Activated T-cell treated with anti-CD3 and anti-CD28 coated beads, Interleukin-2, amount 50 U/mL, for 4 hours (primary cell): Measurements from ENCODE around the gene SOX14. TPM values are rescaled to one million over a fixed set of nuclear protein-coding genes. Genes with fewer than 3 reads are reported as not detected.

Experiments used
- ATAC-seq, 2 donors: fragments of 200-7000 bp; cut with Tn5 transposase; one replicate each; pipeline ENCODE4 v1.10.0; 2021
- DNase-seq: peaks from one replicate; pipeline ENCODE4 v3.0.0-alpha.2; 2020
- H3K27me3 Mint-ChIP-seq: one replicate; pipeline ENCODE4 v1.8.0; 2021; ENCODE audit warnings: low read depth, mixed read lengths
- H3K36me3 Mint-ChIP-seq: one replicate; pipeline ENCODE4 v1.8.0; 2022; ENCODE audit warnings: mixed read lengths; ENCODE audit not compliant: insufficient read depth
- H3K4me1 Mint-ChIP-seq: one replicate; pipeline ENCODE4 v1.8.0; 2021; ENCODE audit warnings: low read depth, mixed read lengths
- H3K4me3 Mint-ChIP-seq: one replicate; pipeline ENCODE4 v1.8.0; 2021; ENCODE audit warnings: mild to moderate bottlenecking, moderate library complexity, mixed read lengths
- H3K9me3 Mint-ChIP-seq: one replicate; pipeline ENCODE4 v1.8.0; 2021; ENCODE audit warnings: mixed read lengths
- total RNA-seq, 3 donors: library from RNA; stranded (reverse); gene quantifications; one replicate each; pipeline ENCODE4 v1.2.1, GENCODE V29; 2021

SOX14 gene
- total RNA-seq, 3 donors from 2014 or later, result not detected

DNA sequence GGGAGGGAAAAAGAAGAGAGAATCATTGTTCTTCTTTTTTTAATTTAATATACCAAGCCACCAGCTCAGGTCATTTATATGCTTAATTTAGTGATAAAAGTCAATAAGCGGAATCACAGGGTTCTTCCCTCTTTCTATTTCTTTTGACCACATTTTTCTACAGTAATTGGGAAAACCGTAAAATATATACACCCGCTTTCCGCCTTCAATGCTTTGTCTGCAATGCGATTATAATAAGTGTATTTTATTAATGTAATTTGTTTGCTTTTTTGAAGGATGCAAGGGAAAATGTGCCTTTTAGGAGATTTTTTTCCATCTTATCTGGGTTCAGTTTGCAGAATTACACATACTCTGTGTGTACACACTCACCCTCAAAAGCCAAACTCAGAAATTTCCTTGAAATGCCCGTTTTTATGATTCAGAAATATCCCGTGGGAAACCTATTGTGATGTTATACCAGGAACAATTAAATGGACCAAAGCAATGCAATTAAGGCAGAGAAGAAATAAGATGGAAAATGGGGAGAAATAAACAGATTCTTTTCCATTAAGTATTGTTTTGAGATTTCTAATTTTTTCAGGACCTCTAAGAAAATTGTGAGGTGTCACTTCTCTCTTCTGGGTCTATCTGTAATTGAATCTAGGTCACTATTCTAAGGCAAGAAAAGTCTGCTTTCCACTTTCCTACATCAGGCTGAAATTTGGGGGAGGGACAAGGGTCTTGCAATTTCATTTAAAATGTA, 8.3 kb downstream of the SOX14 start:
- ATAC-seq, result no peak
- Mint-ChIP-seq H3K27me3 (peaks cover 70% of the 10 kb centered on the region), H3K9me3 (no peaks in the 10 kb centered on the region), H3K4me3 (no peak overlapping the region), H3K4me1 (peaks cover 6% of the 10 kb centered on the region), H3K36me3 (no peaks in the 10 kb centered on the region)
- DNase-seq, result no peak

DNA sequence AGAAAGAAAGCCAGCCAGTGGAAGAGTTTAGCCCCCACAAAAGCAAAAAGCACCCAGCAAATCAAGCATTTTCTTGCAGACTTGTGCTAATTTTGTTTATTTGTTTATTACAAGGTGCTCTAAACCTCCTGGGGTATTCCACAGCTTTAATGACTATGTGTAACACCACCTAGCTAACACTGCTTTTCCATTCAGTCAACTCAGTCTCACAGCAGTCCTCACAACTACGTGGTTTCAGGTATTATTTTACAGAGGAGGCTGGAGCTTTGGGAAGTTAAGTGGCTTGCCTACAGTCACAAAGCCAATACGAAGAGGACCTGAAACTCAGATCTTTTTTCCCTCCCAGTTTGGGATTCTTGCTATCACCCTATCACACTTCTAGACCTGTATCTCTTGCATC, 14.8 kb downstream of the SOX14 start:
- ATAC-seq, result no peak
- H3K27me3 Mint-ChIP-seq, result peaks cover 15% of the 10 kb centered on the region
- H3K9me3 Mint-ChIP-seq, result no peaks in the 10 kb centered on the region
- no peaks in the 10 kb centered on the region for H3K36me3 Mint-ChIP-seq
- H3K4me3 Mint-ChIP-seq, result no peak overlapping the region
- H3K4me1 Mint-ChIP-seq, result no peaks in the 10 kb centered on the region
- DNase-seq, result no peak

- Mint-ChIP-seq H3K27me3 (peaks cover under 1% of the 10 kb centered on the region), H3K4me1 (no peaks in the 10 kb centered on the region), H3K4me3 (no peak overlapping the region), H3K36me3 (no peaks in the 10 kb centered on the region), H3K9me3 (no peaks in the 10 kb centered on the region)
- ATAC-seq (no peak), DNase-seq (no peak)
These were observed 23.4 kb downstream of the SOX14 start for GRCh38 chr3:137787529-137787928.

GRCh38 chr3:137789236-137789635, 25.1 kb downstream of the SOX14 start:
- peaks cover 6% of the 10 kb centered on the region for H3K27me3 Mint-ChIP-seq
- no peaks in the 10 kb centered on the region for H3K9me3 Mint-ChIP-seq
- H3K36me3 Mint-ChIP-seq, result no peaks in the 10 kb centered on the region
- no peak overlapping the region for H3K4me3 Mint-ChIP-seq
- DNase-seq, result no peak
- ATAC-seq, result no peak
- H3K4me1 Mint-ChIP-seq, result no peaks in the 10 kb centered on the region

GRCh38 chr3:137792626-137793271, 28.6 kb downstream of the SOX14 start:
- DNase-seq, result no peak
- Mint-ChIP-seq H3K4me1 (no peaks in the 10 kb centered on the region), H3K36me3 (no peaks in the 10 kb centered on the region), H3K4me3 (no peak overlapping the region), H3K27me3 (peaks cover 6% of the 10 kb centered on the region), H3K9me3 (no peaks in the 10 kb centered on the region)
- ATAC-seq, result no peak

GRCh38 chr3:137796993-137797392, 32.9 kb downstream of the SOX14 start:
- H3K9me3 Mint-ChIP-seq, result peaks cover 4% of the 10 kb centered on the region
- no peaks in the 10 kb centered on the region for H3K36me3 Mint-ChIP-seq
- peaks cover 9% of the 10 kb centered on the region for H3K27me3 Mint-ChIP-seq
- no peak overlapping the region for H3K4me3 Mint-ChIP-seq
- no peak for ATAC-seq
- H3K4me1 Mint-ChIP-seq, result no peaks in the 10 kb centered on the region
- DNase-seq, result no peak

DNA sequence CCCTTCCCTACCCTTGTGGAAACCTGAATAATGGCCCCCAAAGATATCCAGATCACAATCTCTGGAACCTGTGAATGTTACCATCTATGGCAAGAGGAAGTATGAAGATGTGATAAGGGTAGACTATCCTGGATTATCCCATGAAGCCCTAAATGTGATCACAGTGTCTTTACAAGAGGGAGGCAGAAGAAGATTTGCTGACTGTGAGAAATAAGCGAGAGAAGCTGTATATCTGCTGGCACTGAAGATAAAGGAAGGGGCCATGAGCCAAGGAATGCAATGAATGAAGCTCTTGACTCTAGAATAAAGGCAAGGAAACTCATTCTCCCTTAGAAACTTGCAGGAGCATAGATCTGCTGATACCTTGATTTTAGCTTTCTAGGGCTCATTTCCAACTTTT, 39.1 kb downstream of the SOX14 start:
- DNase-seq, result no peak
- Mint-ChIP-seq H3K36me3 (no peaks in the 10 kb centered on the region), H3K4me1 (no peaks in the 10 kb centered on the region), H3K4me3 (no peak overlapping the region), H3K9me3 (peaks cover 10% of the 10 kb centered on the region), H3K27me3 (peaks cover 3% of the 10 kb centered on the region)
- no peak for ATAC-seq

GRCh38 chr3:137807998-137808397, 43.9 kb downstream of the SOX14 start:
- no peak for ATAC-seq
- peaks cover 2% of the 10 kb centered on the region for H3K27me3 Mint-ChIP-seq
- H3K4me3 Mint-ChIP-seq, result no peak overlapping the region
- peaks cover 6% of the 10 kb centered on the region for H3K9me3 Mint-ChIP-seq
- no peak for DNase-seq
- H3K4me1 Mint-ChIP-seq, result no peaks in the 10 kb centered on the region
- H3K36me3 Mint-ChIP-seq, result no peaks in the 10 kb centered on the region

DNA sequence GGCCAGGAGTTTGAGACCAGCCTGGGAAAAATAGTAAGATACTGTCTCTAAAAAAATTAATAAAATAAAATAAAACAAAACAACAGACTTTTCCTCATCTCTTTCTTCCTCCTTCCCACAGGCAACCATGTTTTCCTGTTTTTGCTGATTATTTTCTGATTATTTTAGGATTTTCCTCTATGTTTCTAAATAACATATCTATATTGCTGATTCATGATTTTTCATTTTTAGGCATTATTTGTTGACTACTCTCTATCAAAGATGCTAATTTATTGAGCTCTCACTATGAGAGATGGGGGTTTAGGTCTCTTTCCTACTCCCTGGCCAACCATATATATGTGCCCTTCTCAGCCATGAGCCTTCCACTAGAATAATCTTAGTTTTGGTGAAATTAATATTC, 45.4 kb downstream of the SOX14 start:
- Mint-ChIP-seq H3K9me3 (no peaks in the 10 kb centered on the region), H3K4me3 (no peak overlapping the region), H3K4me1 (no peaks in the 10 kb centered on the region), H3K27me3 (peaks cover 6% of the 10 kb centered on the region), H3K36me3 (no peaks in the 10 kb centered on the region)
- DNase-seq (no peak), ATAC-seq (no peak)

- Mint-ChIP-seq H3K9me3 (no peaks in the 10 kb centered on the region), H3K4me3 (no peak overlapping the region)
- no peak for ATAC-seq
These were observed 47.9 kb downstream of the SOX14 start for GRCh38 chr3:137812023-137812422.

DNA sequence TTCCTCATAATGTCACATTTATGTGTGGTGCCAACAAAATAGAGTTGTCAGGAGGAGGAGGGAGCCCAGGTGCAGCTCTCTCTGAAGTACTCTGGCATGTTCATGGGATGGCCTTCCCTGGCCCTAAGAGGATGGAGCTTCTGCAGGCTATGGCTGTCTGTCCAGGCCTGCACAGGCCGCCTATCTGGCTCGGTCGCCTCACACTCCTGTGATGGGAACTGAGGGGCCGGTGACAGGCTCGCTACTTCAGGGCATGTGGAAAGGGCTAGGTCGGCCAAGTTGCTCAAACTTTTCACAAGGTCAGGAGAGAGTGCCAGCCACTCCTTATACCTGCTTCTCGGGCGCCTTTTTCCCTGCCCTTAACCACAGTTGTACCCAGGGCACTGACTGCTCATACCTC, 51.1 kb downstream of the SOX14 start:
- Mint-ChIP-seq H3K27me3 (peaks cover 7% of the 10 kb centered on the region), H3K4me3 (no peak overlapping the region), H3K9me3 (no peaks in the 10 kb centered on the region), H3K36me3 (no peaks in the 10 kb centered on the region), H3K4me1 (no peaks in the 10 kb centered on the region)
- no peak for DNase-seq
- no peak for ATAC-seq

More at GRCh38 chr3:137812023-137812422, 47.9 kb downstream of the SOX14 start:
- H3K36me3 Mint-ChIP-seq, result no peaks in the 10 kb centered on the region
- no peaks in the 10 kb centered on the region for H3K4me1 Mint-ChIP-seq
- H3K27me3 Mint-ChIP-seq, result peaks cover 9% of the 10 kb centered on the region
- no peak for DNase-seq

Other genes with a start within 250 kb of the SOX14 start
- gene CLDN18, start 245.8 kb downstream of the SOX14 start, total RNA-seq, result under 1 TPM; 0.08 to 0.18 (median 0.13) TPM